PC-9 (cell line): ENCODE measurements around the gene TAOK2.

Experiments used
- EZH2 ChIP-seq: fragments of 200-600 bp; sonication (generic); IDR thresholded peaks from 2 replicates; pipeline ENCODE4 v1.8.0; 2017; ENCODE audit warnings: antibody characterized with exemption, low read depth
- TF ChIP-seq, protein P1 (sequence below): fragments of 200-600 bp; sonication (generic); conservative IDR thresholded peaks from 2 replicates; pipeline ENCODE4 v1.6.1; 2017; ENCODE audit warnings: mixed run types, antibody characterized with exemption, mild to moderate bottlenecking, moderate library complexity

GRCh38 chr16:29951625-29952365 lies 21.9 kb upstream of the TAOK2 start:
- TF ChIP-seq, protein P1, sequence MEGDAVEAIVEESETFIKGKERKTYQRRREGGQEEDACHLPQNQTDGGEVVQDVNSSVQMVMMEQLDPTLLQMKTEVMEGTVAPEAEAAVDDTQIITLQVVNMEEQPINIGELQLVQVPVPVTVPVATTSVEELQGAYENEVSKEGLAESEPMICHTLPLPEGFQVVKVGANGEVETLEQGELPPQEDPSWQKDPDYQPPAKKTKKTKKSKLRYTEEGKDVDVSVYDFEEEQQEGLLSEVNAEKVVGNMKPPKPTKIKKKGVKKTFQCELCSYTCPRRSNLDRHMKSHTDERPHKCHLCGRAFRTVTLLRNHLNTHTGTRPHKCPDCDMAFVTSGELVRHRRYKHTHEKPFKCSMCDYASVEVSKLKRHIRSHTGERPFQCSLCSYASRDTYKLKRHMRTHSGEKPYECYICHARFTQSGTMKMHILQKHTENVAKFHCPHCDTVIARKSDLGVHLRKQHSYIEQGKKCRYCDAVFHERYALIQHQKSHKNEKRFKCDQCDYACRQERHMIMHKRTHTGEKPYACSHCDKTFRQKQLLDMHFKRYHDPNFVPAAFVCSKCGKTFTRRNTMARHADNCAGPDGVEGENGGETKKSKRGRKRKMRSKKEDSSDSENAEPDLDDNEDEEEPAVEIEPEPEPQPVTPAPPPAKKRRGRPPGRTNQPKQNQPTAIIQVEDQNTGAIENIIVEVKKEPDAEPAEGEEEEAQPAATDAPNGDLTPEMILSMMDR = no peak
- no peak for TF ChIP-seq EZH2
